Smooth muscle cell (in vitro differentiated cells): ENCODE data around the gene ALDH1L1. TPM values are rescaled to one million over a fixed set of nuclear protein-coding genes. Genes with fewer than 3 reads are reported as not detected.

Experiments
- DNase-seq: peaks from one replicate; lab custom pipeline; 2025; ENCODE audit not compliant: unreplicated experiment; lab: John Stamatoyannopoulos, UW
- H2AFZ ChIP-seq: fragments of 200-600 bp; sonication (generic); 2 replicates; pipeline ENCODE4 v1.6.0; 2016; ENCODE audit warnings: antibody characterized with exemption, low read depth, mild to moderate bottlenecking
- H3F3A ChIP-seq: fragments of 200-600 bp; sonication (generic); 2 replicates; pipeline ENCODE4 v1.6.0; 2017; ENCODE audit warnings: antibody characterized with exemption, low read depth
- H3K27ac ChIP-seq: fragments of 200-600 bp; sonication (generic); 2 replicates; pipeline ENCODE4 v1.5.1; 2016; ENCODE audit warnings: low read depth, mild to moderate bottlenecking
- H3K27me3 ChIP-seq: fragments of 200-600 bp; sonication (generic); 2 replicates; pipeline ENCODE4 v1.6.1; 2016; ENCODE audit warnings: low read depth, mild to moderate bottlenecking
- H3K36me3 ChIP-seq: fragments of 200-600 bp; sonication (generic); 2 replicates; pipeline ENCODE4 v1.5.1; 2016; ENCODE audit warnings: low read depth
- H3K4me1 ChIP-seq: fragments of 200-600 bp; sonication (generic); 2 replicates; pipeline ENCODE4 v1.5.1; 2016; ENCODE audit warnings: low read depth
- H3K4me2 ChIP-seq: fragments of 200-600 bp; sonication (generic); 2 replicates; pipeline ENCODE4 v1.6.0; 2016; ENCODE audit warnings: mild to moderate bottlenecking
- H3K4me3 ChIP-seq: fragments of 200-600 bp; sonication (generic); 2 replicates; pipeline ENCODE4 v1.5.1; 2016; ENCODE audit warnings: mild to moderate bottlenecking
- H3K79me2 ChIP-seq: fragments of 200-600 bp; sonication (generic); 2 replicates; pipeline ENCODE4 v1.6.0; 2016; ENCODE audit warnings: low read depth, mild to moderate bottlenecking
- H3K9ac ChIP-seq: fragments of 200-600 bp; sonication (generic); 2 replicates; pipeline ENCODE4 v1.6.0; 2016; ENCODE audit warnings: low read depth
- H3K9me3 ChIP-seq: fragments of 200-600 bp; sonication (generic); replicated peaks from 2 replicates; pipeline ENCODE4 v1.5.1; 2016; ENCODE audit warnings: low read depth
- H4K20me1 ChIP-seq: fragments of 200-600 bp; sonication (generic); 2 replicates; pipeline ENCODE4 v1.6.0; 2016; ENCODE audit warnings: low read depth
- WGBS: methylation state at CpG from one replicate; pipeline ENCODE4 v1.1.7; 2016; ENCODE audit warnings: low lambda C conversion rate; 5-methylcytosine and 5-hydroxymethylcytosine counted together
- polyA plus RNA-seq: library from polyadenylated mRNA; unstranded; fragments of >200 nt; fragmentation: Nextera tagmentation; extraction: Ambion mirVana; gene quantifications from 2 replicates; pipeline ENCODE4 v1.2.1, GENCODE V29; 2016
- total RNA-seq: library from RNA; depleted of rRNA; stranded (reverse); fragments of >200 nt; gene quantifications from 2 replicates; pipeline ENCODE4 v1.2.3, GENCODE V29; 2014
- TF ChIP-seq, protein P1 (sequence below): fragments of 200-600 bp; sonication (generic); IDR thresholded peaks from 2 replicates; pipeline ENCODE4 v1.5.1; 2017; ENCODE audit warnings: borderline replicate concordance, mild to moderate bottlenecking, antibody characterized with exemption; ENCODE audit not compliant: insufficient read depth, poor library complexity, severe bottlenecking

ALDH1L1 gene
- total and polyA plus RNA-seq, 2 experiments from 2014 or later = 0.48 TPM; not detected in 1

DNA sequence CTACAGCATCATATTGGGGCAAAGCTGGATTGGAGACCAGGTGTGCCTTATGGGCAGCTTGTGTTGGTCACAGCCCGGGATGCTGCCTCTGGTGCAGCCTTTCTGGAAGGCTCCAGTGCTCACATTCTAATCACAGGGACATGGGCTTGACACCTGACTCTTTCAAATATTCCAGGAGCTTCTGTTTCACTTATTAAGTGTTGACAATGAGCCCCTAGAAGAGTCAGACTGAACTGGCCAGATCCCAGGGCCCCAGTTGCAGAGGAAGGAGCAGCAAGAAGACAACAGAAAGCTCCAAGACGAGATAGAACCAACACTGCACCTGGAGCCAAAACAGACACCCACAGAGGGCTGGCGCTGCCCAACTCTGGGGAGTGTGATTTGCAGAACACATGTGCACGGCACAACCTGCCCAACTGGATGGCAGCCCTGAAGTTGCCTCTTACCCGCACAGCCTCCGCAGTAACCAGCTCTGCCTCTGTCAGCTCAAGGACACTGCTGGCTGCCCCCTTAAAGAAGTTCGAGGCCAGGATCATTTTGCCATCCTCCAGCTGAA lies 30.3 kb downstream of the ALDH1L1 start:
- no peak overlapping the region for H3K4me2 ChIP-seq
- DNase-seq = no peak
- no peak overlapping the region for H3K9ac ChIP-seq
- TF ChIP-seq, protein P1, sequence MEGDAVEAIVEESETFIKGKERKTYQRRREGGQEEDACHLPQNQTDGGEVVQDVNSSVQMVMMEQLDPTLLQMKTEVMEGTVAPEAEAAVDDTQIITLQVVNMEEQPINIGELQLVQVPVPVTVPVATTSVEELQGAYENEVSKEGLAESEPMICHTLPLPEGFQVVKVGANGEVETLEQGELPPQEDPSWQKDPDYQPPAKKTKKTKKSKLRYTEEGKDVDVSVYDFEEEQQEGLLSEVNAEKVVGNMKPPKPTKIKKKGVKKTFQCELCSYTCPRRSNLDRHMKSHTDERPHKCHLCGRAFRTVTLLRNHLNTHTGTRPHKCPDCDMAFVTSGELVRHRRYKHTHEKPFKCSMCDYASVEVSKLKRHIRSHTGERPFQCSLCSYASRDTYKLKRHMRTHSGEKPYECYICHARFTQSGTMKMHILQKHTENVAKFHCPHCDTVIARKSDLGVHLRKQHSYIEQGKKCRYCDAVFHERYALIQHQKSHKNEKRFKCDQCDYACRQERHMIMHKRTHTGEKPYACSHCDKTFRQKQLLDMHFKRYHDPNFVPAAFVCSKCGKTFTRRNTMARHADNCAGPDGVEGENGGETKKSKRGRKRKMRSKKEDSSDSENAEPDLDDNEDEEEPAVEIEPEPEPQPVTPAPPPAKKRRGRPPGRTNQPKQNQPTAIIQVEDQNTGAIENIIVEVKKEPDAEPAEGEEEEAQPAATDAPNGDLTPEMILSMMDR = no peak
- no peaks in the 10 kb centered on the region for H3K79me2 ChIP-seq
- no peak overlapping the region for H3K4me3 ChIP-seq
- H3K36me3 ChIP-seq = no peaks in the 10 kb centered on the region
- H2AFZ ChIP-seq = no peak overlapping the region
- no peaks in the 10 kb centered on the region for H4K20me1 ChIP-seq
- H3K9me3 ChIP-seq = no peaks in the 10 kb centered on the region
- no peak overlapping the region for H3K27ac ChIP-seq
- no peaks in the 10 kb centered on the region for H3K4me1 ChIP-seq
- H3F3A ChIP-seq = no peaks in the 10 kb centered on the region
- WGBS = 94% methylated on average over 7 of the region's 7 CpGs
- H3K27me3 ChIP-seq = peaks cover 6% of the 10 kb centered on the region

DNA sequence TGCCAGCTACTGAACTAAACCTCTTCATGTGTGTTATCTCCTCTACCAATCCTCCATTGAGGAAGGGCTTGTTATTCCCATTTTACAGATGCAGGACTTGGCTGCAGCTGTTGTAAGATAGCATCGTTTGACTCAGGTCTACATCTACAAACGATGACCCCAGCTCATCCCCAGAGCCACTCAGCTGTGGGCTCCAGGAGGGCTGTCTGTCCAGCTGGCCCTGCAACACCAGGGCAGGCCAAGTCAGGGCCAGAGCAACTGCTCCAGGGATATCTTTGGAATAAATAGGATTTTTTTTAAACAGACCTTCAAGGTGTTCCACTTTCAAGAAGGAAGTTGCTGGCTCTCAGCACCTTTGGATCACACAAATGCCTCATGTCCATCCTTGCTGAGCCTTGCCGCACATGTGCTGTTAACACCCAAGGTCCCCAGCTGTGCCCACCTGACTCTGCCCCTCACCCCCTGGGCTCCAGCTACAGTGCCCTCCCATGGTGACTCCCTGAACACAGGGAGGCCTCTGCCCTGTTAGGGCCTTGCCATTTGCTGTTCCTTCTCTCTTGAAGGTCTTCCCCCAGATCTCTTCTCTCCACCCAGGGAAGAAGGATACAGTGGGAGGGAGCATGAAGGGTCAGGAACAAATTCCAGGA lies 31.0 kb downstream of the ALDH1L1 start:
- Histone ChIP-seq H3K27ac (no peak overlapping the region), H3K9ac (no peak overlapping the region), H3F3A (no peaks in the 10 kb centered on the region), H3K4me3 (no peak overlapping the region), H3K36me3 (no peaks in the 10 kb centered on the region), H3K4me2 (no peak overlapping the region), H3K27me3 (peaks cover 8% of the 10 kb centered on the region), H4K20me1 (no peaks in the 10 kb centered on the region), H3K79me2 (no peaks in the 10 kb centered on the region), H2AFZ (no peak overlapping the region), H3K9me3 (no peaks in the 10 kb centered on the region), H3K4me1 (no peaks in the 10 kb centered on the region)
- 92% methylated on average over 3 of the region's 3 CpGs for WGBS
- TF ChIP-seq, protein P1 = no peak
- no peak for DNase-seq

DNA sequence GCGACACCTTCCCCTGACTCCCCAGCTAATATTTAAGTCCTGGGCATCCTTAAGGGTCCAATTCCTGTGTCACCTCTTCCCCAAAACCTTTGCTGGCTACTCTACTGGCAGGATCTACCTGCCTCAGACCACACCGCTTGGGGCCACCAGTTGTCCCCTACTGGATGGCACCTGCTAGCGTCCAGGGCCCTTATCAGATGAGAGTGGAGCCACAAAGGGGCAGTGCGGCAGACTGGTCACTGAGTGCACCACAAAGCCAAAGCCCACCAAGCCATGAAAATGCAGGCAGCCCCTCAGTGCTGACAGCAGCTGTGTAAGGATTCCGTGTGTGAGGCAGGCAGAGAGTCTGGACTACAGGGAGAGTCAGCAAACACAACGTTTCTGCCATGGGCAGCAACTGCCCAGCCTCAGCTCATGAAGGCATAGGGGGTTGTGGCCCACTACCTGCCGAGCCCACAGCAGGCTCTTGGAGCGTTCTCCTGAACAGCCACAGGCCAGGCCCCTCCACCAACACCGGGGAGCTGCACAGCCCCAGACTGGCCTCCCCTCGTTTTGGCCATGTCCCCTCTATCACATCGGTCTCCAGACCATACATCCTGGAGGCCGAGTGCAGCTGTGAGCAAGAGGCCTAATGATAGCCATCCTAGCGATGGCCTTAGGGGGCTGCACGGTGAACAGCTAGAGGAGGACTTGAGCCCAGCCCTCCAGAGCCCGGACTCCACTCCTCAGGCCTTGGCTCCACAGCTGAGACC lies 32.3 kb downstream of the ALDH1L1 start:
- no peak for DNase-seq
- H3K79me2 ChIP-seq = no peaks in the 10 kb centered on the region
- H3K36me3 ChIP-seq = no peaks in the 10 kb centered on the region
- no peaks in the 10 kb centered on the region for H3F3A ChIP-seq
- H3K9me3 ChIP-seq = no peaks in the 10 kb centered on the region
- H3K27me3 ChIP-seq = peaks cover 14% of the 10 kb centered on the region
- no peak overlapping the region for H3K27ac ChIP-seq
- WGBS = 88% methylated on average over 15 of the region's 15 CpGs
- H3K4me1 ChIP-seq = no peaks in the 10 kb centered on the region
- no peaks in the 10 kb centered on the region for H4K20me1 ChIP-seq
- H2AFZ ChIP-seq = no peak overlapping the region
- H3K9ac ChIP-seq = no peak overlapping the region
- H3K4me2 ChIP-seq = no peak overlapping the region
- no peak overlapping the region for H3K4me3 ChIP-seq
- TF ChIP-seq, protein P1 = no peak
